ENCODE data around the gene CDCA4.

DNA sequence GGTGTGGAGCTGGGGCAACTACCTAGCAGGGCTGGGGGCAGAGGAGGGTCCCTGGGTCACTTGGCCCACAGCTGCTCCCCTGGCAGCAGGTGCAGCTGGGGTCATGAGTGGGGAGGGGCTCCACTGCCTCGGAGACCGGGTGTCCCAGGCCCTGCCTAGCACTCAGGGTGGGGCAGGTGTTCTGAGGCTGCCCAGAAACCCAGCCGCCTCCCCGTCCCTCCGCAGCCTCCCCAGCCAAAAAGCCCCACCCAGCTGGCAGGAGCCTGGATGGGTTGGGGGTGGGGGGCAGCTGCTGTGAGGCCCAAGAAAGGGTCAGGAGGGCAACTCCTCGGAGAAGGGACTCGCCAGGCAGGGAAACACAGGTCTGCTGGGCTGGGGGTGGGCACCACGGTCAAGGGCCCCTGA, 53.9 kb downstream of the CDCA4 start:
- no peak for TF ChIP-seq EZH2 (IDR thresholded peaks at IDR 0.05; ENCODE audit: insufficient read depth, poor library complexity, severe bottlenecking)
- TF ChIP-seq EZH2phosphoT487 (IDR thresholded peaks at IDR 0.05; ENCODE audit: insufficient read depth, low read depth), result no peak
